Gastrocnemius medialis (tissue), 4 donors: ENCODE data around the gene TNRC18. TPM values are rescaled to one million over a fixed set of nuclear protein-coding genes. Genes with fewer than 3 reads are reported as not detected.
"Not testable (repeated sequence)": the region's sequence is repeated elsewhere in the genome, so short reads cannot be mapped to it uniquely, and the experiment has no call there.

ENCODE experiments used
- ATAC-seq, 2 donors: fragments of 150-250 bp; one replicate each; pipeline ENCODE4 v1.9.1; 2016
- DNase-seq, 2 donors: peaks; one replicate each; pipeline ENCODE4 v3.0.0-alpha.2; 2019
- H3K27ac ChIP-seq, 4 donors: fragments of 200-600 bp; sonication (generic); 1 replicate in 1 of 4; 2 replicates in 3 of 4; pipeline ENCODE4 v1.5.1; 2016 to 2018; ENCODE audit warnings: mild to moderate bottlenecking in 2 of 4, moderate library complexity in 1 of 4
- H3K27me3 ChIP-seq, 3 donors: fragments of 200-600 bp; sonication (generic) in 2 of 3; 1 replicate in 1 of 3; 2 replicates in 2 of 3; pipeline versions ENCODE4 v1.5.1 to v1.6.0; 2016 to 2019; ENCODE audit warnings: mild to moderate bottlenecking in 1 of 3, moderate library complexity in 1 of 3
- H3K36me3 ChIP-seq, 2 donors: fragments of 200-600 bp; sonication (generic) in 1 of 2; one replicate each; pipeline ENCODE4 v1.5.1; 2017 to 2018
- H3K4me1 ChIP-seq, 2 donors: fragments of 200-600 bp; sonication (generic) in 1 of 2; one replicate each; pipeline ENCODE4 v1.5.1; 2016 to 2017; ENCODE audit warnings: mild to moderate bottlenecking in 2 of 2
- H3K4me3 ChIP-seq, 4 donors: fragments of 200-600 bp; sonication (generic) in 3 of 4; 1 replicate in 1 of 4; 2 replicates in 3 of 4; pipeline ENCODE4 v1.5.1; 2016 to 2019; ENCODE audit warnings: mild to moderate bottlenecking in 2 of 4
- H3K9me3 ChIP-seq, 3 donors: fragments of 200-600 bp; sonication (generic) in 2 of 3; 1 replicate in 1 of 3; 2 replicates in 2 of 3; pipeline ENCODE4 v1.5.1; 2016 to 2019
- POLR2A ChIP-seq, 2 donors: fragments of 450-650 bp; IDR thresholded peaks; one replicate each; pipeline ENCODE4 v1.6.1; 2017; ENCODE audit warnings: antibody characterized with exemption in 2 of 2, mild to moderate bottlenecking in 2 of 2, moderate library complexity in 2 of 2
- in situ Hi-C, 4 donors: fragments of 200-750 bp; cut with MboI; loops; one replicate each; pipeline versions ENCODE4 v1.15.0 to v1.8.0; 2017; ENCODE audit warnings: low sequenced_read_pairs in 4 of 4
- intact Hi-C: fragments of 100-400 bp; cut with DNase I; formaldehyde crosslinking; loops from one replicate; pipeline ENCODE4 v1.15.1; 2023; ENCODE audit warnings: low total_unique reads
- total RNA-seq, 4 donors: library from RNA; depleted of rRNA; stranded (reverse); fragments of >200 nt; gene quantifications; one replicate each; pipeline versions ENCODE4 v1.1.0 to v1.2.3, GENCODE V29; 2016
- TF ChIP-seq, protein P1 (sequence below), 5 experiments: fragments of 450-650 bp in 3 of 5; fragments of 200-600 bp in 2 of 5; sonication (generic) in 2 of 5; IDR thresholded peaks in 4 of 5; conservative IDR thresholded peaks in 1 of 5; 1 replicate in 4 of 5; 2 replicates in 1 of 5; pipeline ENCODE4 v1.5.1; 2016 to 2019; ENCODE audit warnings: antibody characterized with exemption in 5 of 5, mild to moderate bottlenecking in 3 of 5, moderate library complexity in 3 of 5

Gene TNRC18
- total RNA-seq, 4 donors from 2014 or later = 8.7 to 31.2 (median 20.5) TPM

DNA sequence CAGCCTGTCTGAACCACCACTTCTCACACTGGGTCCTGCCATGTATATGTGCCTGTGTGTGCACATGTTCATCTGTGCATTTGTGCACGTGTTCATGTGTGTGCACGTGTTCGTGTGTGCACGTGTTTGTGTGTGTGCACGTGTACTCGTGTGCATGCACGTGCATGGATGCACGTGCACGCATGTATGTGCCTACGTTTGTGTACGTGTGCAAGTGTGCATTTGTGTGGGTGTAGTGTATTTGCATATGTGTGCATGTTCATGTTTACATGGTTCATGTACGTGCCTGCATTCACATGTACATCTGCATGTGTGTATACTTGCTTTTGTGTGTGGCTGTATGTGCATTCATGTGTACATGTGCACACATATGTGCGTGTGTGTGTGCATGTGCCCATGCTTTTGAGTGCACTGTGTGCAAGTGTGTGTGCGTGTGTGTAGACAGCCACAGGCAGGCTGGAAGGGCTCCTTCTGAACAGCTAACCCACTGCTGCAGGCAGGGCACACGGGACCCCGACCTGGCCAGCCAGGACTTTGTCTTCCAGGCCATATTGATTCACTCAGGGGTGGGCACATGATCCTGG is 112.7 kb downstream of the TNRC18 start:
- intact Hi-C loops (no loop called here), in situ Hi-C loops (no loop called here)
- no peak for DNase-seq
- no peaks in the 10 kb centered on the region for H3K27me3 ChIP-seq
- H3K9me3 ChIP-seq = no peaks in the 10 kb centered on the region
- no peaks in the 10 kb centered on the region for H3K4me1 ChIP-seq
- no peak overlapping the region for H3K4me3 ChIP-seq
- no peak for ATAC-seq
- no peak for TF ChIP-seq POLR2A (IDR thresholded peaks at IDR 0.05)
- TF ChIP-seq, protein P1, sequence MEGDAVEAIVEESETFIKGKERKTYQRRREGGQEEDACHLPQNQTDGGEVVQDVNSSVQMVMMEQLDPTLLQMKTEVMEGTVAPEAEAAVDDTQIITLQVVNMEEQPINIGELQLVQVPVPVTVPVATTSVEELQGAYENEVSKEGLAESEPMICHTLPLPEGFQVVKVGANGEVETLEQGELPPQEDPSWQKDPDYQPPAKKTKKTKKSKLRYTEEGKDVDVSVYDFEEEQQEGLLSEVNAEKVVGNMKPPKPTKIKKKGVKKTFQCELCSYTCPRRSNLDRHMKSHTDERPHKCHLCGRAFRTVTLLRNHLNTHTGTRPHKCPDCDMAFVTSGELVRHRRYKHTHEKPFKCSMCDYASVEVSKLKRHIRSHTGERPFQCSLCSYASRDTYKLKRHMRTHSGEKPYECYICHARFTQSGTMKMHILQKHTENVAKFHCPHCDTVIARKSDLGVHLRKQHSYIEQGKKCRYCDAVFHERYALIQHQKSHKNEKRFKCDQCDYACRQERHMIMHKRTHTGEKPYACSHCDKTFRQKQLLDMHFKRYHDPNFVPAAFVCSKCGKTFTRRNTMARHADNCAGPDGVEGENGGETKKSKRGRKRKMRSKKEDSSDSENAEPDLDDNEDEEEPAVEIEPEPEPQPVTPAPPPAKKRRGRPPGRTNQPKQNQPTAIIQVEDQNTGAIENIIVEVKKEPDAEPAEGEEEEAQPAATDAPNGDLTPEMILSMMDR (IDR thresholded peaks at IDR 0.05 in 4 of 5, conservative IDR thresholded peaks at IDR 0.05 in 1 of 5) = no peak
- H3K27ac ChIP-seq = no peak overlapping the region
- peaks cover 0 to 67% of the 10 kb centered on the region in 2 donors for H3K36me3 ChIP-seq

DNA sequence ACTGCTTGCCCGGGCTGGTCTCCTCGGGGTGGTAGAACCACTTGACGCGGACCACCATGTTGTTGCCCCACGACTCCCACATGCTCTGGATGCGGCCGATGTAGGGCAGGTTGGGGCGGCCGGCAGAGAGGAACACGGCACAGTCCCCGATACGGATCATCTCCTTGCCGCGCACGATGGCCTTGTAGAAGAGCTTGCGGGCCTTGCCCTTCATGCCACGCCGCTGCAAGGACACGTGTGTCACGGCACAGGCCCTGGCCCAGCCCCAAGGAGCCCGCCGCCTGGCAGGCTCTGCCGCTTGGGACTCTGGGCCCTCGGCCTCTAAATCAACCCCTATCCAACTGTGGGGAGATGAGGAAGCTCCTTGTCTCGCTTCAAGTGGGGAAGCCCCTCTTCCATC is 114.5 kb downstream of the TNRC18 start:
- no peak for TF ChIP-seq POLR2A (IDR thresholded peaks at IDR 0.05)
- TF ChIP-seq, protein P1 (IDR thresholded peaks at IDR 0.05 in 4 of 5, conservative IDR thresholded peaks at IDR 0.05 in 1 of 5) = no peak
- Histone ChIP-seq H3K27ac (no peak overlapping the region), H3K27me3 (no peaks in the 10 kb centered on the region), H3K4me3 (no peak overlapping the region), H3K4me1 (no peaks in the 10 kb centered on the region), H3K9me3 (no peaks in the 10 kb centered on the region), H3K36me3 (peaks cover 0 to 53% of the 10 kb centered on the region in 2 donors)
- ATAC-seq (no peak), DNase-seq (no peak)
- in situ Hi-C loops (no loop called here), intact Hi-C loops (no loop called here)

DNA sequence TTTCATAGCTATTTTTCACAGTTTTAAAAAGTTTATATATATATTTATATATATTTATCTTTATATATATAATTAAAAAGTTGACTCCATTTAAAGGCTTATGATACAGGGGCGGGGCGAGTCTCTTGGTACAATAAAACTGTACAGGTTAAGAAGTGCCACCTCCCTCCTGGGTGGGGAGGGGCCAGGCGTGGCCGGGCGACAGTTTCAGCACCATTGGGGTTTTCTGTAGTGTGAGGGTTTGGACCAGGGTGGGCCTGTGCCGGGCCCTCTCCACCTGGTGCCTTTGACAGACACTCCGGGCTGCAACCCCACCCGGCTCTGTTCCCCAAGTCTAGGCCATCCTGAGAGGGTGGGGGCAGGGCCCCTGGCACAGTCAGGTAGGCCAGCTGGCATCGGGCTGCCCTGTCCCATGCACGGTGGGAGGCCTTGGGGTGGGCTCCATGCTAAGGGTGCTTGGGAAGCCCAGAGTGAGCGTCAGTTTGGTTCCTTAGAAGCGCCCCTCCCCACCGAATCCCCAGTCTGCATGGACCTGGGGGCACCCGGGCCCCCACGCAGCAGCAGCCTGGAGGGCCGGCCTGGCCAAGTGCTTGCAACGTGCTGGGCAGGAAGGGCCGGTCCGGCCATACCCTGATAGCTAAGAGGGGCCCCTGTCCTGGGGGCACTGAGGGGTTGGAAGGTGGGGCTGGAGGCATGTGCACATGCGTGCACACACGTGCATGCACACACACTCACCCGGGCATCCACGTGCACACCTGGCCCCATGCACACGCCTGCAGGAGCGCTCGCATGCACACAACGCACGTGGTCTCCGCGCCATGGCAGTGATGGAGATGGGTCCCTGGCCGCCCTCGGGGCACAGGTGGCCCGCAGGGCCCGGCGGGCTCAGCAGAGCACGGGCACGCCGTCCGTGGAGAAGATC is 116.2 kb downstream of the TNRC18 start:
- in situ Hi-C loops, intact Hi-C loops, H3K9me3 ChIP-seq, H3K27me3 ChIP-seq, ATAC-seq, H3K4me3 ChIP-seq, DNase-seq, H3K27ac ChIP-seq, H3K4me1 ChIP-seq: not testable (repeated sequence)
- peaks cover 0 to 44% of the 10 kb centered on the region in 2 donors for H3K36me3 ChIP-seq

DNA sequence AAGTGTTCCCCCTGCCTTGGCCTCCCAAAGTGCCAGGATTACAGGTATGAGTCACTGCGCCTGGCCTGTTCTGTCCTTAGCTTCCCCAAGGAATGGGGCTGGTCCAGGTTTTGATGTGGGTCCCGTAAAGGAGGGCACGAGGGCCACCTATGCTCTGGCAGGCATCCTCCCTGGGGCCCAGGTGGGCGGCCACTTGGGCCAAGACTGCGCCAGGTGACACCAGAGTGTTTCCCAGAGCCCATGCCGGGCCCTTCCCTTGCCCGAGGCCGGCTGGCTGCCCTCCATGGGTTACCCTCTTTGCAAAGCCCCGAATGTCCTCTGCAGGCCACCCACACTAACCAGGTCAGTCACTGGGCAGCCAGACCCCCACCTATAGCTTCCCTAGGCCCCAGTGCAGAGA is 118.6 kb downstream of the TNRC18 start:
- ATAC-seq, in situ Hi-C loops: not testable (repeated sequence)

DNA sequence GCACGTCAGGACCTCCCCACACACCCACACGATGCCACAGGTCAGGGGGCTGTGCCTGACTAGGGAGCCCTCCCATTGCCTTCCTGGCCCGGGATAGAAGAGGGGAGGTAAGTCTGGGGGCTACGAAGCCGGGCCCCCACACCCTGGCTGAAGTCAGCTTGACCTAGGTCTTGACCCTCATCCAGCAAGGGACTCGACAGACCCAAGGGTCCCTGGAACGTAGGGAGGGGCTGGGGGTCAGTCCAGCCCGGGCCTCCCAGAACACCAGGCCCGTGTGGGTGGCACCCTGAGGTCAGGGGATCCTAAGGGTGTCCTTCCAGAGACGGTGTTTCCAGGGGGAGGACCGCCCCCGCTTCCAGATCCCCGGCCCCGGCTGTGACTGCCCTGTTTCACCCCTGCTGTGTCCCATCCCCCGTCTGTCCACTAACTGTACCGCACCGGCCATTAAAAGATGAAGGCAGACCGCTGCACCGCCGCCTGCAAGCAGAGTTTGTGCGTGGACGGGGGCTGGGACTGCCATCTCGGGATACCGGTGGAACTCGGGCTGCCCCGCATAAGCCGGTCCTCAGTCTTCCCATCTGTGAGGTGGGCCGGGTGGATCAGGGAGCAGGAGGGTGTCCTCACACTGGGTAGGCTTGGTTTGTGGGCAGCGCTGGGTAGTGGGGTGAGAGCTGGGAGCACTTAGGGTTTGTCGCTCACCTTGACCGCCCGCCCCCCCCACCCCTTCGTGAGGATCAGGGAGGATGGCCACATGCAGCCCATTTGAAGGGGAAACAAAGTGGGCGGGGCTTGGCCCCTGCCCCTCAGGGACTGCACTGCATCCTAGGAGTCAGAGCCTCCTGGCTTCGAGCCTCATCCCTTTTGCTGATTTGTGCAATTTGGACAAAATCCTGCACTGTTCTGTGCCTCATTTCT is 119.8 kb downstream of the TNRC18 start:
- no peak for DNase-seq
- H3K27me3 ChIP-seq = no peaks in the 10 kb centered on the region
- intact Hi-C loops = no loop called here
- TF ChIP-seq, protein P1 (IDR thresholded peaks at IDR 0.05 in 4 of 5, conservative IDR thresholded peaks at IDR 0.05 in 1 of 5) = no peak
- no peak for TF ChIP-seq POLR2A (IDR thresholded peaks at IDR 0.05)
- in situ Hi-C loops = no loop called here
- H3K36me3 ChIP-seq = peaks cover 0 to 17% of the 10 kb centered on the region in 2 donors
- H3K4me1 ChIP-seq = no peaks in the 10 kb centered on the region
- H3K4me3 ChIP-seq = no peak overlapping the region
- H3K9me3 ChIP-seq = no peaks in the 10 kb centered on the region
- ATAC-seq = no peak
- H3K27ac ChIP-seq = no peak overlapping the region

More for the DNA sequence above, 118.6 kb downstream of the TNRC18 start:
- H3K27ac ChIP-seq, H3K9me3 ChIP-seq, H3K4me3 ChIP-seq, H3K27me3 ChIP-seq, intact Hi-C loops, H3K4me1 ChIP-seq, DNase-seq: not testable (repeated sequence)
- peaks cover 0 to 23% of the 10 kb centered on the region in 2 donors for H3K36me3 ChIP-seq
